ENCODE results near the gene LHFPL3.
A peak's percentile ranks its signal among the peaks of the same experiment; 100 is the strongest.

Gene LHFPL3

GRCh38 chr7:104846731-104847130, 518.3 kb downstream of the LHFPL3 start:
- Histone ChIP-seq H3K4me1 (ENCODE audit: control insufficient read depth in 1 of 2, insufficient read depth in 1 of 2, low read depth in 1 of 2, low read length in 1 of 2) (no peaks in the 10 kb centered on the region), H3K27me3 (peaks cover 37% of the 10 kb centered on the region), H3K9me3 (no peaks in the 10 kb centered on the region), H3K27ac (no peak overlapping the region), H3K4me3 (ENCODE audit: low read depth in 1 of 2, low read length in 1 of 2) (no peak overlapping the region), H3K36me3 (no peaks in the 10 kb centered on the region)
- no peak for TF ChIP-seq CTCF (IDR thresholded peaks at IDR 0.05)

- no peak overlapping the region for H3K27ac ChIP-seq
- H3K9me3 ChIP-seq, result no peaks in the 10 kb centered on the region
- no peaks in the 10 kb centered on the region for H3K36me3 ChIP-seq
- H3K4me1 ChIP-seq (ENCODE audit: control insufficient read depth in 1 of 2, insufficient read depth in 1 of 2, low read depth in 1 of 2, low read length in 1 of 2), result no peaks in the 10 kb centered on the region
- peak; percentile 57 for TF ChIP-seq CTCF (IDR thresholded peaks at IDR 0.05)
- peaks cover 37% of the 10 kb centered on the region for H3K27me3 ChIP-seq
- no peak overlapping the region for H3K4me3 ChIP-seq (ENCODE audit: low read depth in 1 of 2, low read length in 1 of 2)
These were observed 520.0 kb downstream of the LHFPL3 start for GRCh38 chr7:104848138-104848990.

GRCh38 chr7:104850374-104850773, 522.0 kb downstream of the LHFPL3 start:
- no peak for TF ChIP-seq CTCF (IDR thresholded peaks at IDR 0.05)
- H3K27me3 ChIP-seq, result peaks cover 20% of the 10 kb centered on the region
- H3K36me3 ChIP-seq, result no peaks in the 10 kb centered on the region
- H3K9me3 ChIP-seq, result no peaks in the 10 kb centered on the region
- no peak overlapping the region for H3K27ac ChIP-seq
- H3K4me3 ChIP-seq (ENCODE audit: low read depth in 1 of 2, low read length in 1 of 2), result no peak overlapping the region
- H3K4me1 ChIP-seq (ENCODE audit: control insufficient read depth in 1 of 2, insufficient read depth in 1 of 2, low read depth in 1 of 2, low read length in 1 of 2), result no peaks in the 10 kb centered on the region

- no peak for TF ChIP-seq CTCF (IDR thresholded peaks at IDR 0.05)
- no peaks in the 10 kb centered on the region for H3K36me3 ChIP-seq
- no peak overlapping the region for H3K4me3 ChIP-seq (ENCODE audit: low read depth in 1 of 2, low read length in 1 of 2)
- H3K9me3 ChIP-seq, result no peaks in the 10 kb centered on the region
- no peak overlapping the region for H3K27ac ChIP-seq
- H3K27me3 ChIP-seq, result peaks cover 11% of the 10 kb centered on the region
- H3K4me1 ChIP-seq (ENCODE audit: control insufficient read depth in 1 of 2, insufficient read depth in 1 of 2, low read depth in 1 of 2, low read length in 1 of 2), result no peaks in the 10 kb centered on the region
These were observed 522.9 kb downstream of the LHFPL3 start for GRCh38 chr7:104851268-104851667.

GRCh38 chr7:104852386-104852785, 524.0 kb downstream of the LHFPL3 start:
- Histone ChIP-seq H3K27me3 (peaks cover 7% of the 10 kb centered on the region), H3K4me1 (ENCODE audit: control insufficient read depth in 1 of 2, insufficient read depth in 1 of 2, low read depth in 1 of 2, low read length in 1 of 2) (no peaks in the 10 kb centered on the region), H3K9me3 (no peaks in the 10 kb centered on the region), H3K36me3 (no peaks in the 10 kb centered on the region), H3K4me3 (ENCODE audit: low read depth in 1 of 2, low read length in 1 of 2) (no peak overlapping the region), H3K27ac (no peak overlapping the region)
- TF ChIP-seq CTCF (IDR thresholded peaks at IDR 0.05), result no peak

Measured in neutrophil (primary cell).